ENCODE data around the gene C19orf53. TPM values are rescaled to one million over a fixed set of nuclear protein-coding genes. Genes with fewer than 3 reads are reported as not detected.

The C19orf53 gene
- 100 to 1,000 TPM in 3 of 6 donors, 10 to 100 TPM in 2, 1 to 10 TPM in 1; 9.4 to 158 (median 96.5) TPM for total RNA-seq

- H3K4me1 ChIP-seq: peaks cover 11 to 26% (median 14%) of the 10 kb centered on the region in 4 donors
- ATAC-seq (ENCODE audit: low FRiP score in 2 of 2) (peak; percentile 98 to 99), DNase-seq (peak; percentile 93)
- no peaks in the 10 kb centered on the region for H3K27me3 ChIP-seq
- peak within 1 kb of the TSS; percentile 85 to 92 (median 90) for H3K27ac ChIP-seq
- no peaks in the 10 kb centered on the region for H3K9me3 ChIP-seq
- TF ChIP-seq POLR2A (IDR thresholded peaks at IDR 0.05) (peak; percentile 23 to 92 (median 72)), EP300 (IDR thresholded peaks at IDR 0.05) (peak in 1 of 4 donors; percentile 88), POLR2AphosphoS5 (IDR thresholded peaks at IDR 0.05) (peak; percentile 97 to 98), CTCF (IDR thresholded peaks at IDR 0.05) (peak in 1 of 6 experiments; percentile 27)
- peak within 1 kb of the TSS; percentile 86 to 96 (median 91) for H3K4me3 ChIP-seq
- 0 to 1% methylated on average over 53 to 61 of the region's 61 CpGs for WGBS, 2 donors
- H3K36me3 ChIP-seq: peaks cover 9 to 64% (median 44%) of the 10 kb centered on the region in 4 donors
Measured at GRCh38 chr19:13774217-13775191, at the start of gene C19orf53. TSS of gene C19orf53 (plus strand) at chr19:13774456. CDS start at chr19:13774478, 22 bp downstream.

- 94 to 95% methylated on average over 5 of the region's 5 CpGs for WGBS, 2 donors
Measured at GRCh38 chr19:13726323-13726722, 47.9 kb upstream of the C19orf53 start.

GRCh38 chr19:13727798-13728197 is 46.5 kb upstream of the C19orf53 start:
- H3K27me3 ChIP-seq: no peaks in the 10 kb centered on the region
- no peak overlapping the region for H3K27ac ChIP-seq
- no peaks in the 10 kb centered on the region for H3K9me3 ChIP-seq
- H3K4me3 ChIP-seq: no peak overlapping the region
- no peaks in the 10 kb centered on the region for H3K36me3 ChIP-seq
- no peak for DNase-seq
- TF ChIP-seq EP300 (IDR thresholded peaks at IDR 0.05) (no peak), POLR2AphosphoS5 (IDR thresholded peaks at IDR 0.05) (no peak), POLR2A (IDR thresholded peaks at IDR 0.05) (no peak), CTCF (IDR thresholded peaks at IDR 0.05) (no peak)
- H3K4me1 ChIP-seq: peaks cover 12 to 23% (median 19%) of the 10 kb centered on the region in 4 donors
- 72 to 75% methylated on average over 8 of the region's 8 CpGs for WGBS, 2 donors
- peak in 1 of 2 donors; percentile 4 for ATAC-seq (ENCODE audit: low FRiP score in 2 of 2)

More at GRCh38 chr19:13726323-13726722, 47.9 kb upstream of the C19orf53 start:
- Histone ChIP-seq H3K36me3 (no peaks in the 10 kb centered on the region), H3K27ac (no peak overlapping the region), H3K27me3 (no peaks in the 10 kb centered on the region), H3K4me3 (no peak overlapping the region), H3K4me1 (peaks cover 7 to 12% (median 11%) of the 10 kb centered on the region in 4 donors), H3K9me3 (no peaks in the 10 kb centered on the region)
- no peak for ATAC-seq (ENCODE audit: low FRiP score in 2 of 2)
- TF ChIP-seq POLR2A (IDR thresholded peaks at IDR 0.05) (no peak), EP300 (IDR thresholded peaks at IDR 0.05) (no peak), CTCF (IDR thresholded peaks at IDR 0.05) (no peak), POLR2AphosphoS5 (IDR thresholded peaks at IDR 0.05) (no peak)
- no peak for DNase-seq

- peak overlapping the region in 2 of 4 donors; percentile 88 to 93 for H3K27ac ChIP-seq
- TF ChIP-seq POLR2AphosphoS5 (IDR thresholded peaks at IDR 0.05): no peak
- TF ChIP-seq CTCF (IDR thresholded peaks at IDR 0.05): no peak
- no peak for TF ChIP-seq POLR2A (IDR thresholded peaks at IDR 0.05)
- no peak for TF ChIP-seq EP300 (IDR thresholded peaks at IDR 0.05)
- WGBS, 2 donors: 40 to 49% methylated on average over 2 of the region's 2 CpGs
Measured at GRCh38 chr19:13729859-13730258, 44.4 kb upstream of the C19orf53 start.

More at GRCh38 chr19:13729859-13730258, 44.4 kb upstream of the C19orf53 start:
- H3K4me1 ChIP-seq: peaks cover 12 to 23% (median 19%) of the 10 kb centered on the region in 4 donors
- peaks cover 0 to 4% (median 0%) of the 10 kb centered on the region in 4 donors for H3K36me3 ChIP-seq
- ATAC-seq (ENCODE audit: low FRiP score in 2 of 2): no peak
- H3K9me3 ChIP-seq: no peaks in the 10 kb centered on the region
- DNase-seq: no peak
- no peaks in the 10 kb centered on the region for H3K27me3 ChIP-seq
- H3K4me3 ChIP-seq: no peak overlapping the region
